Astrocyte (in vitro differentiated cells and primary cell): ENCODE data around the gene AGTRAP. TPM values are rescaled to one million over a fixed set of nuclear protein-coding genes. Genes with fewer than 3 reads are reported as not detected.

ENCODE experiments used
- DNase-seq: peaks from one replicate; pipeline ENCODE4 v3.0.0-alpha.2; 2010; ENCODE audit warnings: low read depth
- FAIRE-seq: peaks from 2 replicates; lab custom pipeline; 2011; peaks lifted over from hg19 to GRCh38; lab: Jason Lieb, UNC
- H2AFZ ChIP-seq: 2 replicates; pipeline ENCODE4 v1.6.0; 2012; ENCODE audit warnings: low read depth, low read length, inconsistent platforms
- H3K27ac ChIP-seq: 2 replicates; pipeline ENCODE4 v1.5.1; 2011; ENCODE audit warnings: low read depth, low read length, inconsistent platforms
- H3K27me3 ChIP-seq: 2 replicates; pipeline ENCODE4 v1.6.0; 2011; ENCODE audit warnings: low read length, inconsistent platforms; ENCODE audit not compliant: insufficient read depth
- H3K36me3 ChIP-seq: 2 replicates; pipeline ENCODE4 v1.5.1; 2011; ENCODE audit warnings: low read length, inconsistent platforms; ENCODE audit not compliant: insufficient read depth
- H3K4me1 ChIP-seq: 2 replicates; pipeline ENCODE4 v1.5.1; 2011; ENCODE audit warnings: low read length, inconsistent platforms; ENCODE audit not compliant: insufficient read depth
- H3K4me2 ChIP-seq: 2 replicates; pipeline ENCODE4 v1.6.0; 2012; ENCODE audit warnings: low read length, inconsistent platforms
- H3K4me3 ChIP-seq: 2 replicates; pipeline ENCODE4 v1.5.1; 2011; ENCODE audit warnings: low read depth, mild to moderate bottlenecking, low read length, inconsistent platforms; ENCODE audit not compliant: insufficient read depth
- H3K79me2 ChIP-seq: 2 replicates; pipeline ENCODE4 v1.6.0; 2012; ENCODE audit warnings: mild to moderate bottlenecking, low read length, inconsistent platforms; ENCODE audit not compliant: insufficient read depth
- H3K9ac ChIP-seq: 2 replicates; pipeline ENCODE4 v1.6.0; 2012; ENCODE audit warnings: mild to moderate bottlenecking, low read length, inconsistent platforms
- H3K9me3 ChIP-seq: 2 replicates; pipeline ENCODE4 v1.5.1; 2012; ENCODE audit warnings: low read depth, mild to moderate bottlenecking, low read length, inconsistent platforms; ENCODE audit not compliant: insufficient read depth
- H4K20me1 ChIP-seq: 2 replicates; pipeline ENCODE4 v1.6.0; 2012; ENCODE audit warnings: low read length, inconsistent platforms; ENCODE audit not compliant: insufficient read depth
- H3K27ac Mint-ChIP-seq: one replicate; pipeline ENCODE4 v1.8.0; 2021; ENCODE audit warnings: mild to moderate bottlenecking, mixed read lengths; ENCODE audit not compliant: unreplicated experiment
- H3K27me3 Mint-ChIP-seq: one replicate; pipeline ENCODE4 v1.8.0; 2021; ENCODE audit warnings: low read depth, mixed read lengths; ENCODE audit not compliant: unreplicated experiment
- H3K36me3 Mint-ChIP-seq: one replicate; pipeline ENCODE4 v1.8.0; 2021; ENCODE audit warnings: low read depth, mixed read lengths; ENCODE audit not compliant: unreplicated experiment
- H3K4me1 Mint-ChIP-seq: one replicate; pipeline ENCODE4 v1.8.0; 2021; ENCODE audit warnings: low read depth, mixed read lengths; ENCODE audit not compliant: unreplicated experiment
- H3K4me3 Mint-ChIP-seq: one replicate; pipeline ENCODE4 v1.8.0; 2021; ENCODE audit warnings: mild to moderate bottlenecking, moderate library complexity, mixed read lengths; ENCODE audit not compliant: unreplicated experiment
- H3K9me3 Mint-ChIP-seq: one replicate; pipeline ENCODE4 v1.8.0; 2021; ENCODE audit warnings: mild to moderate bottlenecking, mixed read lengths; ENCODE audit not compliant: unreplicated experiment
- CTCF ChIP-seq: IDR thresholded peaks from 2 replicates; pipeline ENCODE4 v1.5.1; 2011; ENCODE audit warnings: low read depth, mild to moderate bottlenecking, inconsistent platforms, low read length, moderate library complexity; ENCODE audit not compliant: insufficient read depth
- EZH2 ChIP-seq: IDR thresholded peaks from 2 replicates; pipeline ENCODE4 v1.6.1; 2012; ENCODE audit warnings: mild to moderate bottlenecking, low read length, inconsistent platforms; ENCODE audit not compliant: insufficient read depth
- total RNA-seq: library from RNA; stranded (reverse); gene quantifications from 2 replicates; pipeline ENCODE4 v1.2.1, GENCODE V29; 2021

Gene AGTRAP
- total RNA-seq, 1 donor from 2014 or later, result 38.7 TPM

DNA sequence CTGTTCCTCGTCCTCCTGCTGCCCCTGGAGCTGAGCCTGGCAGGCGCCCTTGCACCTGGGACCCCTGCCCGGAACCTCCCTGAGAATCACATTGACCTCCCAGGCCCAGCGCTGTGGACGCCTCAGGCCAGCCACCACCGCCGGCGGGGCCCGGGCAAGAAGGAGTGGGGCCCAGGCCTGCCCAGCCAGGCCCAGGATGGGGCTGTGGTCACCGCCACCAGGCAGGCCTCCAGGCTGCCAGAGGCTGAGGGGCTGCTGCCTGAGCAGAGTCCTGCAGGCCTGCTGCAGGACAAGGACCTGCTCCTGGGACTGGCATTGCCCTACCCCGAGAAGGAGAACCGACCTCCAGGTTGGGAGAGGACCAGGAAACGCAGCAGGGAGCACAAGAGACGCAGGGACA lies 29.6 kb upstream of the AGTRAP start:
- Histone ChIP-seq H4K20me1 (peaks cover 31% of the 10 kb centered on the region), H3K36me3 (no peaks in the 10 kb centered on the region), H3K79me2 (no peaks in the 10 kb centered on the region), H3K27me3 (peaks cover 18% of the 10 kb centered on the region), H3K9ac (no peak overlapping the region), H3K4me1 (peaks cover 3% of the 10 kb centered on the region), H3K9me3 (no peaks in the 10 kb centered on the region), H2AFZ (no peak overlapping the region), H3K4me3 (no peak overlapping the region), H3K27ac (no peak overlapping the region), H3K4me2 (no peak overlapping the region)
- H3K27me3 Mint-ChIP-seq, result peaks cover 53% of the 10 kb centered on the region
- H3K9me3 Mint-ChIP-seq, result no peaks in the 10 kb centered on the region
- H3K36me3 Mint-ChIP-seq, result no peaks in the 10 kb centered on the region
- TF ChIP-seq CTCF (no peak), EZH2 (no peak)
- H3K4me1 Mint-ChIP-seq, result no peaks in the 10 kb centered on the region
- DNase-seq (no peak), FAIRE-seq (no peak)
- no peak overlapping the region for H3K27ac Mint-ChIP-seq
- H3K4me3 Mint-ChIP-seq, result no peak overlapping the region

GRCh38 chr1:11707621-11708276 lies 28.2 kb upstream of the AGTRAP start:
- Mint-ChIP-seq H3K27me3 (peaks cover 57% of the 10 kb centered on the region), H3K4me1 (no peaks in the 10 kb centered on the region), H3K9me3 (no peaks in the 10 kb centered on the region), H3K36me3 (no peaks in the 10 kb centered on the region), H3K4me3 (no peak overlapping the region), H3K27ac (no peak overlapping the region)
- FAIRE-seq (no peak), DNase-seq (no peak)
- H3K79me2 ChIP-seq, result no peaks in the 10 kb centered on the region
- H3K27ac ChIP-seq, result no peak overlapping the region
- no peaks in the 10 kb centered on the region for H3K36me3 ChIP-seq
- TF ChIP-seq CTCF (no peak), EZH2 (no peak)
- peaks cover 3% of the 10 kb centered on the region for H3K4me1 ChIP-seq
- H3K4me2 ChIP-seq, result no peak overlapping the region
- no peak overlapping the region for H3K9ac ChIP-seq
- H2AFZ ChIP-seq, result no peak overlapping the region
- H3K4me3 ChIP-seq, result no peak overlapping the region
- no peaks in the 10 kb centered on the region for H3K9me3 ChIP-seq
- H4K20me1 ChIP-seq, result peaks cover 24% of the 10 kb centered on the region
- H3K27me3 ChIP-seq, result peaks cover 12% of the 10 kb centered on the region
